Gastrocnemius medialis (tissue), 4 donors: ENCODE measurements around the gene PLEKHM2. TPM values are rescaled to one million over a fixed set of nuclear protein-coding genes. Genes with fewer than 3 reads are reported as not detected.

ENCODE experiments used
- ATAC-seq, 2 donors: fragments of 150-250 bp; one replicate each; pipeline ENCODE4 v1.9.1; 2016
- DNase-seq, 2 donors: peaks; one replicate each; pipeline ENCODE4 v3.0.0-alpha.2; 2019
- H3K27ac ChIP-seq, 4 donors: fragments of 200-600 bp; sonication (generic); 1 replicate in 1 of 4; 2 replicates in 3 of 4; pipeline ENCODE4 v1.5.1; 2016 to 2018; ENCODE audit warnings: mild to moderate bottlenecking in 2 of 4, moderate library complexity in 1 of 4
- H3K27me3 ChIP-seq, 3 donors: fragments of 200-600 bp; sonication (generic) in 2 of 3; 1 replicate in 1 of 3; 2 replicates in 2 of 3; pipeline versions ENCODE4 v1.5.1 to v1.6.0; 2016 to 2019; ENCODE audit warnings: mild to moderate bottlenecking in 1 of 3, moderate library complexity in 1 of 3
- H3K36me3 ChIP-seq, 2 donors: fragments of 200-600 bp; sonication (generic) in 1 of 2; one replicate each; pipeline ENCODE4 v1.5.1; 2017 to 2018
- H3K4me1 ChIP-seq, 2 donors: fragments of 200-600 bp; sonication (generic) in 1 of 2; one replicate each; pipeline ENCODE4 v1.5.1; 2016 to 2017; ENCODE audit warnings: mild to moderate bottlenecking in 2 of 2
- H3K4me3 ChIP-seq, 4 donors: fragments of 200-600 bp; sonication (generic) in 3 of 4; 1 replicate in 1 of 4; 2 replicates in 3 of 4; pipeline ENCODE4 v1.5.1; 2016 to 2019; ENCODE audit warnings: mild to moderate bottlenecking in 2 of 4
- H3K9me3 ChIP-seq, 3 donors: fragments of 200-600 bp; sonication (generic) in 2 of 3; 1 replicate in 1 of 3; 2 replicates in 2 of 3; pipeline ENCODE4 v1.5.1; 2016 to 2019
- POLR2A ChIP-seq, 2 donors: fragments of 450-650 bp; IDR thresholded peaks; one replicate each; pipeline ENCODE4 v1.6.1; 2017; ENCODE audit warnings: antibody characterized with exemption in 2 of 2, mild to moderate bottlenecking in 2 of 2, moderate library complexity in 2 of 2
- in situ Hi-C, 4 donors: fragments of 200-750 bp; cut with MboI; loops; one replicate each; pipeline versions ENCODE4 v1.15.0 to v1.8.0; 2017; ENCODE audit warnings: low sequenced_read_pairs in 4 of 4
- intact Hi-C: fragments of 100-400 bp; cut with DNase I; formaldehyde crosslinking; loops from one replicate; pipeline ENCODE4 v1.15.1; 2023; ENCODE audit warnings: low total_unique reads
- total RNA-seq, 4 donors: library from RNA; depleted of rRNA; stranded (reverse); fragments of >200 nt; gene quantifications; one replicate each; pipeline versions ENCODE4 v1.1.0 to v1.2.3, GENCODE V29; 2016
- TF ChIP-seq, protein P1 (sequence below), 5 experiments: fragments of 450-650 bp in 3 of 5; fragments of 200-600 bp in 2 of 5; sonication (generic) in 2 of 5; IDR thresholded peaks in 4 of 5; conservative IDR thresholded peaks in 1 of 5; 1 replicate in 4 of 5; 2 replicates in 1 of 5; pipeline ENCODE4 v1.5.1; 2016 to 2019; ENCODE audit warnings: antibody characterized with exemption in 5 of 5, mild to moderate bottlenecking in 3 of 5, moderate library complexity in 3 of 5

The PLEKHM2 gene
- total RNA-seq, 4 donors from 2014 or later = 86.7 to 170 (median 144) TPM

DNA sequence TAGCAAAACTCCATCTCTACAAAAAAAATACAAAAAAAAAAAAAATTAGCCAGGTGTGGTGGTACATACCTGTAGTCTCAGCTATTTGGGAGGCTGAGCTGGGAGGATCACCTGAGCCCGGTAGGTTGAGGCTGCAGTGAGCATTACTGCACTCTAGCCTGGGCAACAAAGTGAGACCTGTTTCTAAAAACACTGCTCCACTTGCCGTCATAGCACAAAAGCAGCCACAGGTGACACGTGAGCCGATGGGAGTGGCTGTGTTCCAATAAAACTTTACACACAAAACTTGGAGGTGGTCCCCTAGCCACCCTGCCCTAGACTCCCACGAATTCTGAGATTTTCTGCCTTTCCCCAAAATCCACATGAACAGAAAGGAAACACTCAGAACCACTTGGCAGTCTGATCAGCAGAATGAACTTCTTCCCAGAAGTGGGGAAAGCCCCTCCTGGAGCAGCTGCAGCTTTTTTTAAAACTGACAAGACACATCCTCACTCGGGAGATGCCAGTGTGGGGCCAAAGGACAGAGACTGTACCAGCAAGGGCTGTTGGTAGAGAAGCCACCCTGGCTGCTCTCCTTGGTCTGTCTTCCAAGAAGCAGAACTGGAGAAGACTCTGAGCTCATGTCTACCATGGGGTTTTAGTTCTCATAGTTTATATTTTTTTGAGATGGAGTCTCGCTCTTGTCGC is 23.3 kb downstream of the PLEKHM2 start:
- ATAC-seq (peak; percentile 55 to 63), DNase-seq (peak; percentile 67 to 87)
- no peaks in the 10 kb centered on the region for H3K9me3 ChIP-seq
- H3K36me3 ChIP-seq = no peaks in the 10 kb centered on the region
- H3K27ac ChIP-seq = peak overlapping the region; percentile 93 to 96 (median 96)
- no peaks in the 10 kb centered on the region for H3K27me3 ChIP-seq
- in situ Hi-C loops (no loop called here), intact Hi-C loops (loop anchor here (2.0 kb wide), 1 partner anchor 89 kb away; no protein-coding TSS in a partner anchor)
- TF ChIP-seq, protein P1, sequence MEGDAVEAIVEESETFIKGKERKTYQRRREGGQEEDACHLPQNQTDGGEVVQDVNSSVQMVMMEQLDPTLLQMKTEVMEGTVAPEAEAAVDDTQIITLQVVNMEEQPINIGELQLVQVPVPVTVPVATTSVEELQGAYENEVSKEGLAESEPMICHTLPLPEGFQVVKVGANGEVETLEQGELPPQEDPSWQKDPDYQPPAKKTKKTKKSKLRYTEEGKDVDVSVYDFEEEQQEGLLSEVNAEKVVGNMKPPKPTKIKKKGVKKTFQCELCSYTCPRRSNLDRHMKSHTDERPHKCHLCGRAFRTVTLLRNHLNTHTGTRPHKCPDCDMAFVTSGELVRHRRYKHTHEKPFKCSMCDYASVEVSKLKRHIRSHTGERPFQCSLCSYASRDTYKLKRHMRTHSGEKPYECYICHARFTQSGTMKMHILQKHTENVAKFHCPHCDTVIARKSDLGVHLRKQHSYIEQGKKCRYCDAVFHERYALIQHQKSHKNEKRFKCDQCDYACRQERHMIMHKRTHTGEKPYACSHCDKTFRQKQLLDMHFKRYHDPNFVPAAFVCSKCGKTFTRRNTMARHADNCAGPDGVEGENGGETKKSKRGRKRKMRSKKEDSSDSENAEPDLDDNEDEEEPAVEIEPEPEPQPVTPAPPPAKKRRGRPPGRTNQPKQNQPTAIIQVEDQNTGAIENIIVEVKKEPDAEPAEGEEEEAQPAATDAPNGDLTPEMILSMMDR (IDR thresholded peaks at IDR 0.05 in 4 of 5, conservative IDR thresholded peaks at IDR 0.05 in 1 of 5) = no peak
- TF ChIP-seq POLR2A (IDR thresholded peaks at IDR 0.05) = peak in 1 of 2 donors; percentile 50
- peak overlapping the region in 1 of 4 donors; percentile 0 for H3K4me3 ChIP-seq
- H3K4me1 ChIP-seq = peaks cover 79 to 88% of the 10 kb centered on the region in 2 donors

DNA sequence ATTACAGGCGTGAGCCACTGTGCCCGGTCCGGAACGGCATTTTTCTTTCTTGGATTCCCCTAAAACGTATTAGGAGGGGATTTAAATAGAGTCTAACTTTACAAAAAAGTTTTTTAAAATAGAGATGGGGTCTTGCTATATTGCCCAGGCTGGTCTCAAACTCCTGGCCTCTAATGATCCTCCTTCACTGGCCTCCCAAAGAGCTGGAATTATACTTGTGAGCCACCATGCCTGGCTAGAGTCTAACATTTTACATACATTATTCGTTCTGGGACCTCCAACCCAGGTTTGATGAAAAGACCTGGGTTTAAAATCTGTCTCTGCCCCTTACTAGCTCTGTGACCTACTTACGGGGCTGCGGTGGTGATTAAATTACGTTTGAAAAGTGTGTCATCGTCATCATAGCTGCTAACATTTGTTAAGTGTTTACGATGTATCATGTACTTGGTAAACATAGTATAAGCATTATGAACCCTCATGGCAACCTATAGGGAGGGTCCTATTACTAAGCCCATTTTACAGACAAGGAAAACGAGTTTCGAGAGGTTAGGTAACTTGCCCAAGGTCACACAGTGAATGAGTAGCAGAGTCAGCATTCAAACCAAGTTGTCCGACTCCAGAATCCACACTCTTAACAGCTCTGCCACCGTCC is 24.5 kb downstream of the PLEKHM2 start:
- Histone ChIP-seq H3K27me3 (no peaks in the 10 kb centered on the region), H3K9me3 (no peaks in the 10 kb centered on the region), H3K4me1 (peaks cover 81 to 86% of the 10 kb centered on the region in 2 donors), H3K4me3 (no peak overlapping the region), H3K36me3 (no peaks in the 10 kb centered on the region), H3K27ac (peak overlapping the region; percentile 93 to 96 (median 96))
- DNase-seq (no peak), ATAC-seq (peak in 1 of 2 donors; percentile 37)
- in situ Hi-C loops (no loop called here), intact Hi-C loops (no loop called here)
- TF ChIP-seq, protein P1 (IDR thresholded peaks at IDR 0.05 in 4 of 5, conservative IDR thresholded peaks at IDR 0.05 in 1 of 5) = no peak
- no peak for TF ChIP-seq POLR2A (IDR thresholded peaks at IDR 0.05)

DNA sequence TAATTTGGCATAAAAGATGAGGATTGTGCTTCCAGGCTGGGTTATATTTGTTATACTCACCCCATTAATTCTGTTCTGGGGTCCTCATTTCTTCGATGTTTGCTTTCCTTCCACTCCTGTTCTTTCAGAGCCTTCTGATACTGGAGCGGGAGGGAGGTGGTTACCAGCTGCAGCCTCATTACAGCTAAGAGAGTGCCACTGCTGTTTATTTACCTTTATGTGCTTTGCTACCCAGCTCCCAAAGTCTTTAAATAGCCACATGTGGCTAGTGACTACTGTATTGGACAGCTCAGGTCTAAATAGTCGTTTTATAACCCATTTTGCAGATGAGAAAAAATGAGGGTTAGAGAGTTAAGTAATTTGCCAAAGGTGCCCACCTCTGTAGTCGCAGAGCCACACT is 25.1 kb downstream of the PLEKHM2 start:
- peak in 1 of 2 donors; percentile 60 for TF ChIP-seq POLR2A (IDR thresholded peaks at IDR 0.05)
- TF ChIP-seq, protein P1 (IDR thresholded peaks at IDR 0.05 in 4 of 5, conservative IDR thresholded peaks at IDR 0.05 in 1 of 5) = no peak
- DNase-seq = no peak
- in situ Hi-C loops = no loop called here
- Histone ChIP-seq H3K27me3 (no peaks in the 10 kb centered on the region), H3K9me3 (no peaks in the 10 kb centered on the region), H3K4me3 (no peak overlapping the region), H3K27ac (peak overlapping the region; percentile 93 to 96 (median 96)), H3K36me3 (no peaks in the 10 kb centered on the region), H3K4me1 (peaks cover 81 to 86% of the 10 kb centered on the region in 2 donors)
- intact Hi-C loops = no loop called here
- peak in 1 of 2 donors; percentile 43 for ATAC-seq

DNA sequence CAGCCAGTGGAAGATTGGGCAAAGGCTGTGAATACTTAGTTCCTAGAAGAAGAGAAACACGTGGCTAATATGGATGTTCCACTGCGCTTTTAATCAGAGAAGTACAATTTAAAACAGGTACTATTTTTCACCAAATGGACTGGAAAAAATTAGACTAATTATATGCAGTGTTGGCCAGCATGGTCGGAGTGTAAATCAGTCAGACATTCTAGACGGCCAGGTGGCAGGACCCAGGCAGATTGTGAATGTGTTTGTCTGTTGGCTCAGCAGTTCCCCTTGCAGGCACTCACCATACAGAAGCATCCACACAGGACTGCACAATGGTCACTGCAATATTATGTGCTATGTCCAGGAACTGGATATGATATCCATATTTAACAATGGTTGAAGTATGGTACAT is 28.0 kb downstream of the PLEKHM2 start:
- H3K4me1 ChIP-seq = peaks cover 89 to 95% of the 10 kb centered on the region in 2 donors
- in situ Hi-C loops (no loop called here), intact Hi-C loops (loop anchor here (10.0 kb wide), 1 partner anchor 303 kb away; the partner anchor contains the start of gene HSPB7)
- TF ChIP-seq, protein P1 (IDR thresholded peaks at IDR 0.05 in 4 of 5, conservative IDR thresholded peaks at IDR 0.05 in 1 of 5) = no peak
- no peak for TF ChIP-seq POLR2A (IDR thresholded peaks at IDR 0.05)
- peaks cover 0 to 11% of the 10 kb centered on the region in 2 donors for H3K36me3 ChIP-seq
- no peaks in the 10 kb centered on the region for H3K27me3 ChIP-seq
- ATAC-seq (no peak), DNase-seq (no peak)
- no peaks in the 10 kb centered on the region for H3K9me3 ChIP-seq
- no peak overlapping the region for H3K4me3 ChIP-seq
- peak overlapping the region; percentile 93 to 96 (median 96) for H3K27ac ChIP-seq
